GM23248 (cell line): Measurements from ENCODE around the gene PIP4K2A. TPM values are rescaled to one million over a fixed set of nuclear protein-coding genes. Genes with fewer than 3 reads are reported as not detected.

ENCODE experiments used
- DNase-seq: peaks from one replicate; pipeline ENCODE4 v3.0.0-alpha.2; 2015
- H2AFZ ChIP-seq: fragments of 200-600 bp; sonication (generic); 2 replicates; pipeline ENCODE4 v1.6.1; 2016; ENCODE audit warnings: antibody characterized with exemption
- H3F3A ChIP-seq: fragments of 200-600 bp; sonication (generic); 2 replicates; pipeline ENCODE4 v1.6.1; 2016; ENCODE audit warnings: mild to moderate bottlenecking, antibody characterized with exemption, mixed run types; ENCODE audit not compliant: insufficient read depth
- H3K27ac ChIP-seq: fragments of 200-600 bp; sonication (generic); 2 replicates; pipeline ENCODE4 v1.5.1; 2016; ENCODE audit warnings: mild to moderate bottlenecking
- H3K27me3 ChIP-seq: fragments of 200-600 bp; sonication (generic); replicated peaks from 2 replicates; pipeline ENCODE4 v1.6.1; 2016; ENCODE audit warnings: mild to moderate bottlenecking; ENCODE audit not compliant: insufficient read depth
- H3K36me3 ChIP-seq: fragments of 200-600 bp; sonication (generic); 2 replicates; pipeline ENCODE4 v1.6.1; 2016; ENCODE audit warnings: low read depth, mild to moderate bottlenecking
- H3K4me1 ChIP-seq: fragments of 200-600 bp; sonication (generic); 2 replicates; pipeline ENCODE4 v1.6.1; 2016; ENCODE audit warnings: mild to moderate bottlenecking; ENCODE audit not compliant: insufficient read depth
- H3K4me2 ChIP-seq: fragments of 200-600 bp; sonication (generic); one replicate; pipeline ENCODE4 v1.6.1; 2016; ENCODE audit warnings: mild to moderate bottlenecking; ENCODE audit not compliant: unreplicated experiment
- H3K4me3 ChIP-seq: fragments of 200-600 bp; sonication (generic); 2 replicates; pipeline ENCODE4 v1.5.1; 2016; ENCODE audit warnings: mild to moderate bottlenecking
- H3K79me2 ChIP-seq: fragments of 200-600 bp; sonication (generic); 2 replicates; pipeline ENCODE4 v1.6.1; 2016; ENCODE audit warnings: mild to moderate bottlenecking; ENCODE audit not compliant: insufficient read depth
- H3K9ac ChIP-seq: fragments of 200-600 bp; sonication (generic); 2 replicates; pipeline ENCODE4 v1.6.1; 2016; ENCODE audit warnings: mild to moderate bottlenecking
- H3K9me2 ChIP-seq: fragments of 200-600 bp; sonication (generic); 2 replicates; pipeline ENCODE4 v1.6.1; 2016; ENCODE audit warnings: mixed run types, mild to moderate bottlenecking, moderate library complexity; ENCODE audit not compliant: insufficient read depth
- H3K9me3 ChIP-seq: fragments of 200-600 bp; sonication (generic); one replicate; pipeline ENCODE4 v1.6.1; 2017; ENCODE audit warnings: low read depth
- H4K20me1 ChIP-seq: fragments of 200-600 bp; sonication (generic); 2 replicates; pipeline ENCODE4 v1.6.0; 2016; ENCODE audit not compliant: insufficient read depth
- EZH2 ChIP-seq: fragments of 200-600 bp; sonication (generic); IDR thresholded peaks from 2 replicates; pipeline ENCODE4 v1.6.1; 2018; ENCODE audit warnings: antibody characterized with exemption, mild to moderate bottlenecking; ENCODE audit not compliant: insufficient read depth, poor library complexity, severe bottlenecking
- EZH2phosphoT487 ChIP-seq: fragments of 200-600 bp; sonication (generic); IDR thresholded peaks from 2 replicates; pipeline ENCODE4 v1.6.1; 2018; ENCODE audit warnings: antibody characterized with exemption, moderate library complexity, mild to moderate bottlenecking, low read depth; ENCODE audit not compliant: insufficient read depth
- WGBS, 2 experiments: methylation state at CpG; one replicate each; pipeline ENCODE4 v1.1.6; 2015 to 2017; ENCODE audit warnings: low lambda C conversion rate in 2 of 2, low coverage in 1 of 2; ENCODE audit errors: missing lambda C conversion rate in 2 of 2; 5-methylcytosine and 5-hydroxymethylcytosine counted together
- in situ Hi-C: fragments of 300-500 bp; cut with MboI; formaldehyde crosslinking; loops from 2 replicates; pipeline ENCODE4 v1.15.0; 2020
- polyA plus RNA-seq: library from polyadenylated mRNA; unstranded; fragments of >200 nt; fragmentation: Nextera tagmentation; extraction: Ambion mirVana; gene quantifications from 2 replicates; pipeline ENCODE4 v1.2.1, GENCODE V29; 2016
- total RNA-seq: library from RNA; depleted of rRNA; stranded (reverse); fragments of >200 nt; shearing (Covaris generic); gene quantifications from 2 replicates; pipeline ENCODE4 v1.2.3, GENCODE V29; 2014

Gene PIP4K2A
- total and polyA plus RNA-seq, 2 experiments from 2014 or later, result 19.8 to 26.9 TPM

DNA sequence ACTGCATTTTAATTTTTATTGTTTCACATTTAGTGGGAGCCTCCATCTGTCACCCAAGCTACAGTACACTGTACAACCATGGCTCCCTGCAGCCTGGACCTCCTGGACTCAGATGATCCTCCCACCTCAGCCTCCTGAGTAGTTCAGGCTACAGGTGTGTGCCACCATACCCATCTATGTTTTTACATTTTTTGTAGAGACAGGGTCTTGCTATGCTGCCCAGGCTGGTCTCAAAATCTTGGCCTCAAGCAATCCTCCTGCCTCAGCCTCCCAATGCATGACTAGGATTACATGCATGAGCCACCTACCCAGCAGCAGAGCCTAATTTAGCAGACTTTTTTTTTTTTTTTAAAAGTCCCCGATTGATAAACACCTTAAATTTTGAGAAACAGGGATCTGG, 5.6 kb downstream of the PIP4K2A start:
- H3F3A ChIP-seq, result peaks cover 16% of the 10 kb centered on the region
- H3K27me3 ChIP-seq, result no peaks in the 10 kb centered on the region
- H3K27ac ChIP-seq, result no peak overlapping the region
- peaks cover 16% of the 10 kb centered on the region for H3K4me1 ChIP-seq
- no peaks in the 10 kb centered on the region for H3K9me3 ChIP-seq
- no peak overlapping the region for H3K9ac ChIP-seq
- H3K9me2 ChIP-seq, result no peaks in the 10 kb centered on the region
- no peak for DNase-seq
- no peaks in the 10 kb centered on the region for H4K20me1 ChIP-seq
- WGBS, 2 experiments, result 100% methylated on average over 1 of the region's 1 CpG
- H3K4me3 ChIP-seq, result no peak overlapping the region
- in situ Hi-C loops, result no loop called here
- H3K4me2 ChIP-seq, result no peak overlapping the region
- H2AFZ ChIP-seq, result no peak overlapping the region
- TF ChIP-seq EZH2, result no peak
- no peak for TF ChIP-seq EZH2phosphoT487
- peaks cover 93% of the 10 kb centered on the region for H3K79me2 ChIP-seq
- H3K36me3 ChIP-seq, result no peaks in the 10 kb centered on the region

DNA sequence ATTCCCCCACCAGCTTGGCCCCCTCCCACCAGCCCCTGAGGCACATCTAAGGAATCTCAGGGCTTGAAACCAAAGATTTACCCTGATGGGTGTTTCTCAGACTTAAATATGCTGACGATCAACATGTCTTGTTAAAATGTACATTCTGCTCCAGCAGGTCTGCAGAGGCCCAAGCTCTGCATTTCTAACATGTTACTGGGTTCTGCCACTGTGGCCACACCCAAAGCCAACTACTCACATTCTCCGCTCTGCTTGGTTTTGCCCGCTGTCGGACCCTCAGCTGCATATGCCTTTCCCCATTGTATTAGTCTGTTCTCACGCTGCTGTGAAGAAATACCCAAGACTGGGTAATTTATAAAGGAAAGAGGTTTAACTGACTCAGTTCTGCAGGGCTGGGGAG, 8.9 kb downstream of the PIP4K2A start:
- no peak overlapping the region for H3K27ac ChIP-seq
- H3K36me3 ChIP-seq, result no peaks in the 10 kb centered on the region
- H3K4me3 ChIP-seq, result no peak overlapping the region
- no peak for DNase-seq
- H3K27me3 ChIP-seq, result no peaks in the 10 kb centered on the region
- H3K9ac ChIP-seq, result no peak overlapping the region
- in situ Hi-C loops, result no loop called here
- TF ChIP-seq EZH2phosphoT487 (no peak), EZH2 (no peak)
- no peak overlapping the region for H2AFZ ChIP-seq
- no peaks in the 10 kb centered on the region for H3F3A ChIP-seq
- H3K4me2 ChIP-seq, result no peak overlapping the region
- no peaks in the 10 kb centered on the region for H3K9me3 ChIP-seq
- no peaks in the 10 kb centered on the region for H4K20me1 ChIP-seq
- peaks cover 100% of the 10 kb centered on the region for H3K79me2 ChIP-seq
- peaks cover 4% of the 10 kb centered on the region; the same call in 1 of the 2 replicates for H3K9me2 ChIP-seq
- H3K4me1 ChIP-seq, result no peaks in the 10 kb centered on the region
- 96 to 99% methylated on average over 5 of the region's 5 CpGs for WGBS, 2 experiments

DNA sequence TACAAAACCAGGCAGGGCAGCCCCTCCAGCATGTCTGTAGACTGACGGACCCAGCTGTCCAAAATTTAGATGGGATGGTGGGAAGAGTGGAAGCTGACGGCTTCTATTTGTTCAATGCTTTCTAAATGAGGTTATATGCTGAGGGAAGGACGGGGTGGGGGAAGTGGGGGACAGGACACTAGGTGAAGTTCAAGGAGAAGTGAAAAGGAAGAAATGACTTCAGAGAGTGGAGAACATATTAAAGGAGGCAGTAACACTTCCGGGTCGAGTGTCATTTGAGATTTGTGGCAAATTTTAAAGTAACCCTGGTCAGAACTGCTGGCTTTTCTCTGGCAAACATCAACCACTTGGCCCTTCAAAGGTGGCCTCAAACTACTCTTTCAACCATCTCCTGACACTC, 9.4 kb downstream of the PIP4K2A start:
- WGBS, 2 experiments, result 89 to 94% methylated on average over 5 of the region's 5 CpGs
- H3K9me3 ChIP-seq, result no peaks in the 10 kb centered on the region
- in situ Hi-C loops, result no loop called here
- H3F3A ChIP-seq, result no peaks in the 10 kb centered on the region
- H3K79me2 ChIP-seq, result peaks cover 100% of the 10 kb centered on the region
- no peak overlapping the region for H2AFZ ChIP-seq
- no peak for DNase-seq
- no peak overlapping the region for H3K4me3 ChIP-seq
- no peaks in the 10 kb centered on the region for H3K4me1 ChIP-seq
- no peaks in the 10 kb centered on the region for H3K36me3 ChIP-seq
- TF ChIP-seq EZH2phosphoT487, result no peak
- TF ChIP-seq EZH2, result no peak
- H3K9me2 ChIP-seq, result peaks cover 4% of the 10 kb centered on the region; the same call in 1 of the 2 replicates
- no peak overlapping the region for H3K9ac ChIP-seq
- H4K20me1 ChIP-seq, result no peaks in the 10 kb centered on the region
- H3K27me3 ChIP-seq, result no peaks in the 10 kb centered on the region
- no peak overlapping the region for H3K27ac ChIP-seq
- no peak overlapping the region for H3K4me2 ChIP-seq

DNA sequence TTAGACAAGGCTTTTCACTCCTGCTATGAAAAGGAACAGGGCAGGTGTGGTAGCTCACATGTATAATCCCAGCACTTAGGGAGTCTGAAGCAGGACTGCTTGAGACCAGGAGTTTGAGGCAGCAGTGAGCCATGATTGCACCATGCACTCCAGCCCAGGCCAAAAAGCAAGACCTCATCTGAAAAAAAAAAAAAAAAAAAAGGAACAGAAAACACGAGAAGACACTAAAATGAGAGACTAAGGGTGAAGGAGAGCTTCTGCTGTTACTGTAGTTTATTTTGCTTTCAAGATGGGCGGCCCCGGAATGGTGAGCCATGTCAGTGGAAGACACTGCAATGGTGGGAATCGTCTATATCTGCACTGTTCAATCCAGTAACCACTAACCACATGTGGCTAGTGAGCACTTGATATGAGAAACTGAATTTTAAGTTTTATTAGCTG, 9.9 kb downstream of the PIP4K2A start:
- 67 to 69% methylated on average over 4 of the region's 4 CpGs for WGBS, 2 experiments
- Histone ChIP-seq H3K27me3 (no peaks in the 10 kb centered on the region), H3K27ac (no peak overlapping the region), H2AFZ (no peak overlapping the region), H3K79me2 (peaks cover 100% of the 10 kb centered on the region), H4K20me1 (no peaks in the 10 kb centered on the region), H3K4me3 (no peak overlapping the region), H3K9me3 (no peaks in the 10 kb centered on the region), H3F3A (no peaks in the 10 kb centered on the region), H3K9me2 (peaks cover 4% of the 10 kb centered on the region; the same call in 1 of the 2 replicates), H3K4me2 (no peak overlapping the region), H3K36me3 (no peaks in the 10 kb centered on the region), H3K9ac (no peak overlapping the region), H3K4me1 (no peaks in the 10 kb centered on the region)
- no peak for TF ChIP-seq EZH2
- no peak for TF ChIP-seq EZH2phosphoT487
- no peak for DNase-seq
- in situ Hi-C loops, result no loop called here

DNA sequence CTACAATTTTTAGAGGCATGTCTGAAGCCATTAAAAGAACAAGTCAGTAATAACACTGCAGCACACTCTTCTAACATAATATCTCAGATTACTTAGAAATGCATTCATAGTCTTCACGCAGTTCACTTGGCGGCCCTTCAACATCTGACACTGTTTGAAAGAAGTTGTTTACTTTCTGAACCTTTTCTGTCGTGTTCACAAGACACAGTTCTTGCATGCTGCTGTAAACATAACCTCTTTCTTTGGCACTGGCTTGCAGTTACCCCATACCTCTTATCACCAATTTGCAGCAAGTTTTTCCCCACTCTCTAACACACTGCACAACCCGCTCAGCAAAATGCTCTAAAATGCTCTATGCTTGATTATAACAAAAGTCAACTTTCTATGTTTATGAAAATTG, 12.0 kb downstream of the PIP4K2A start:
- Histone ChIP-seq H3K4me1 (no peaks in the 10 kb centered on the region), H3F3A (peaks cover 6% of the 10 kb centered on the region; the same call in 1 of the 2 replicates), H3K9ac (no peak overlapping the region), H3K27ac (no peak overlapping the region), H3K4me3 (no peak overlapping the region), H3K79me2 (peaks cover 100% of the 10 kb centered on the region), H3K9me3 (no peaks in the 10 kb centered on the region), H2AFZ (no peak overlapping the region), H3K4me2 (no peak overlapping the region), H3K27me3 (no peaks in the 10 kb centered on the region), H3K36me3 (no peaks in the 10 kb centered on the region), H4K20me1 (no peaks in the 10 kb centered on the region), H3K9me2 (peaks cover 4% of the 10 kb centered on the region; the same call in 1 of the 2 replicates)
- DNase-seq, result no peak
- in situ Hi-C loops, result no loop called here
- 86 to 94% methylated on average over 4 of the region's 4 CpGs for WGBS, 2 experiments
- TF ChIP-seq EZH2phosphoT487, result no peak
